SJCRH30 (cell line): ENCODE results near the gene LIFR. TPM values are rescaled to one million over a fixed set of nuclear protein-coding genes. Genes with fewer than 3 reads are reported as not detected.

Source experiments
- DNase-seq, 2 experiments: peaks; one replicate each; pipeline ENCODE4 v3.0.0-alpha.2; 2015 to 2020
- H3K27ac ChIP-seq: fragments of 250-450 bp; sonication (Bioruptor Pico); 2 replicates; pipeline ENCODE4 v1.5.1; 2020; ENCODE audit warnings: mild to moderate bottlenecking, moderate library complexity
- H3K27me3 ChIP-seq: fragments of 250-450 bp; sonication (Bioruptor Pico); 2 replicates; pipeline ENCODE4 v1.5.1; 2020; ENCODE audit warnings: mild to moderate bottlenecking, moderate library complexity
- H3K36me3 ChIP-seq: fragments of 250-450 bp; sonication (Bioruptor Pico); 2 replicates; pipeline ENCODE4 v1.5.1; 2020; ENCODE audit warnings: mild to moderate bottlenecking, moderate library complexity
- H3K4me1 ChIP-seq: fragments of 250-450 bp; sonication (Bioruptor Pico); 2 replicates; pipeline ENCODE4 v1.5.1; 2020; ENCODE audit warnings: mild to moderate bottlenecking, moderate library complexity
- H3K4me3 ChIP-seq: fragments of 250-450 bp; sonication (Bioruptor Pico); 2 replicates; pipeline ENCODE4 v1.5.1; 2020; ENCODE audit warnings: mild to moderate bottlenecking, moderate library complexity
- H3K9me3 ChIP-seq: fragments of 250-450 bp; sonication (Bioruptor Pico); replicated peaks from 2 replicates; pipeline ENCODE4 v1.5.1; 2020; ENCODE audit warnings: mild to moderate bottlenecking, moderate library complexity
- total RNA-seq: library from RNA; depleted of rRNA; stranded (reverse); fragments of >200 nt; shearing (Covaris generic); gene quantifications from 2 replicates; pipeline ENCODE4 v1.2.3, GENCODE V29; 2014

LIFR gene
- total RNA-seq, 1 experiment from 2014 or later = 30.6 TPM

- Histone ChIP-seq H3K27me3 (no peaks in the 10 kb centered on the region), H3K9me3 (no peaks in the 10 kb centered on the region), H3K4me3 (no peak overlapping the region), H3K4me1 (peaks cover 26% of the 10 kb centered on the region), H3K36me3 (no peaks in the 10 kb centered on the region), H3K27ac (no peak overlapping the region)
- no peak for DNase-seq
Observed at GRCh38 chr5:38463634-38464521, 92.6 kb downstream of the LIFR start.

- DNase-seq = no peak
- peaks cover 26% of the 10 kb centered on the region for H3K4me1 ChIP-seq
Observed at GRCh38 chr5:38462976-38463633, 93.3 kb downstream of the LIFR start.

GRCh38 chr5:38458174-38458573 lies 98.3 kb downstream of the LIFR start:
- no peaks in the 10 kb centered on the region for H3K36me3 ChIP-seq
- H3K9me3 ChIP-seq = no peaks in the 10 kb centered on the region
- H3K27me3 ChIP-seq = no peaks in the 10 kb centered on the region
- H3K27ac ChIP-seq = no peak overlapping the region
- H3K4me3 ChIP-seq = no peak overlapping the region
- no peak for DNase-seq
- H3K4me1 ChIP-seq = peaks cover 4% of the 10 kb centered on the region; the same call in 1 of the 2 replicates

More at GRCh38 chr5:38462976-38463633, 93.3 kb downstream of the LIFR start:
- no peaks in the 10 kb centered on the region for H3K9me3 ChIP-seq
- no peaks in the 10 kb centered on the region for H3K27me3 ChIP-seq
- H3K36me3 ChIP-seq = no peaks in the 10 kb centered on the region
- no peak overlapping the region for H3K4me3 ChIP-seq
- H3K27ac ChIP-seq = no peak overlapping the region

- DNase-seq = no peak
- no peaks in the 10 kb centered on the region for H3K36me3 ChIP-seq
- no peaks in the 10 kb centered on the region for H3K9me3 ChIP-seq
- no peak overlapping the region for H3K4me3 ChIP-seq
- no peaks in the 10 kb centered on the region for H3K4me1 ChIP-seq
- H3K27me3 ChIP-seq = no peaks in the 10 kb centered on the region
- H3K27ac ChIP-seq = no peak overlapping the region
Observed at GRCh38 chr5:38456657-38457399, 99.6 kb downstream of the LIFR start.

GRCh38 chr5:38455796-38456330 lies 100.6 kb downstream of the LIFR start:
- Histone ChIP-seq H3K27ac (no peak overlapping the region), H3K36me3 (no peaks in the 10 kb centered on the region), H3K4me3 (no peak overlapping the region), H3K4me1 (no peaks in the 10 kb centered on the region), H3K9me3 (no peaks in the 10 kb centered on the region), H3K27me3 (no peaks in the 10 kb centered on the region)
- no peak for DNase-seq

- Histone ChIP-seq H3K4me1 (no peaks in the 10 kb centered on the region), H3K36me3 (no peaks in the 10 kb centered on the region), H3K27me3 (no peaks in the 10 kb centered on the region), H3K9me3 (no peaks in the 10 kb centered on the region), H3K27ac (no peak overlapping the region), H3K4me3 (no peak overlapping the region)
- DNase-seq = no peak
Observed at GRCh38 chr5:38453921-38454320, 102.5 kb downstream of the LIFR start.

GRCh38 chr5:38453506-38453905 lies 102.9 kb downstream of the LIFR start:
- H3K4me3 ChIP-seq = no peak overlapping the region
- no peak for DNase-seq
- H3K4me1 ChIP-seq = no peaks in the 10 kb centered on the region
- no peak overlapping the region for H3K27ac ChIP-seq
- no peaks in the 10 kb centered on the region for H3K27me3 ChIP-seq
- H3K9me3 ChIP-seq = no peaks in the 10 kb centered on the region
- no peaks in the 10 kb centered on the region for H3K36me3 ChIP-seq

GRCh38 chr5:38452201-38452600 lies 104.2 kb downstream of the LIFR start:
- H3K4me3 ChIP-seq = no peak overlapping the region
- DNase-seq = no peak
- no peaks in the 10 kb centered on the region for H3K9me3 ChIP-seq
- H3K4me1 ChIP-seq = no peaks in the 10 kb centered on the region
- no peaks in the 10 kb centered on the region for H3K27me3 ChIP-seq
- no peaks in the 10 kb centered on the region for H3K36me3 ChIP-seq
- H3K27ac ChIP-seq = no peak overlapping the region

- H3K27me3 ChIP-seq = no peaks in the 10 kb centered on the region
- H3K4me3 ChIP-seq = no peak overlapping the region
- H3K27ac ChIP-seq = no peak overlapping the region
- H3K9me3 ChIP-seq = no peaks in the 10 kb centered on the region
- DNase-seq = no peak
- no peaks in the 10 kb centered on the region for H3K36me3 ChIP-seq
- no peaks in the 10 kb centered on the region for H3K4me1 ChIP-seq
Observed at GRCh38 chr5:38451074-38451725, 105.2 kb downstream of the LIFR start.

- H3K36me3 ChIP-seq = no peaks in the 10 kb centered on the region
- no peaks in the 10 kb centered on the region for H3K4me1 ChIP-seq
- no peak overlapping the region for H3K4me3 ChIP-seq
- DNase-seq = no peak
- no peaks in the 10 kb centered on the region for H3K9me3 ChIP-seq
- no peak overlapping the region for H3K27ac ChIP-seq
- H3K27me3 ChIP-seq = no peaks in the 10 kb centered on the region
Observed at GRCh38 chr5:38450627-38451026, 105.8 kb downstream of the LIFR start.

GRCh38 chr5:38448568-38449350 lies 107.7 kb downstream of the LIFR start:
- H3K9me3 ChIP-seq = no peaks in the 10 kb centered on the region
- DNase-seq = no peak
- no peaks in the 10 kb centered on the region for H3K27me3 ChIP-seq
- no peak overlapping the region for H3K4me3 ChIP-seq
- H3K36me3 ChIP-seq = no peaks in the 10 kb centered on the region
- no peak overlapping the region for H3K27ac ChIP-seq
- no peaks in the 10 kb centered on the region for H3K4me1 ChIP-seq

GRCh38 chr5:38447786-38448185 lies 108.7 kb downstream of the LIFR start:
- no peaks in the 10 kb centered on the region for H3K4me1 ChIP-seq
- no peaks in the 10 kb centered on the region for H3K36me3 ChIP-seq
- H3K27me3 ChIP-seq = no peaks in the 10 kb centered on the region
- DNase-seq = no peak
- H3K4me3 ChIP-seq = no peak overlapping the region
- H3K9me3 ChIP-seq = no peaks in the 10 kb centered on the region
- H3K27ac ChIP-seq = no peak overlapping the region

- Histone ChIP-seq H3K27ac (no peak overlapping the region), H3K4me1 (no peaks in the 10 kb centered on the region), H3K9me3 (no peaks in the 10 kb centered on the region), H3K36me3 (no peaks in the 10 kb centered on the region), H3K27me3 (no peaks in the 10 kb centered on the region), H3K4me3 (no peak overlapping the region)
- no peak for DNase-seq
Observed at GRCh38 chr5:38447056-38447455, 109.4 kb downstream of the LIFR start.

- H3K4me3 ChIP-seq = no peak overlapping the region
- H3K36me3 ChIP-seq = no peaks in the 10 kb centered on the region
- no peak overlapping the region for H3K27ac ChIP-seq
- H3K4me1 ChIP-seq = no peaks in the 10 kb centered on the region
- no peaks in the 10 kb centered on the region for H3K27me3 ChIP-seq
- no peak for DNase-seq
- no peaks in the 10 kb centered on the region for H3K9me3 ChIP-seq
Observed at GRCh38 chr5:38446029-38446522, 110.4 kb downstream of the LIFR start.
